CD4-positive, alpha-beta T cell treated with Interleukin-21 for 1 hour (primary cell): ENCODE measurements around the gene MEG3.

ENCODE experiments used
- DNase-seq: peaks from one replicate; pipeline ENCODE4 v3.0.0-alpha.2; 2020

Gene MEG3

DNA sequence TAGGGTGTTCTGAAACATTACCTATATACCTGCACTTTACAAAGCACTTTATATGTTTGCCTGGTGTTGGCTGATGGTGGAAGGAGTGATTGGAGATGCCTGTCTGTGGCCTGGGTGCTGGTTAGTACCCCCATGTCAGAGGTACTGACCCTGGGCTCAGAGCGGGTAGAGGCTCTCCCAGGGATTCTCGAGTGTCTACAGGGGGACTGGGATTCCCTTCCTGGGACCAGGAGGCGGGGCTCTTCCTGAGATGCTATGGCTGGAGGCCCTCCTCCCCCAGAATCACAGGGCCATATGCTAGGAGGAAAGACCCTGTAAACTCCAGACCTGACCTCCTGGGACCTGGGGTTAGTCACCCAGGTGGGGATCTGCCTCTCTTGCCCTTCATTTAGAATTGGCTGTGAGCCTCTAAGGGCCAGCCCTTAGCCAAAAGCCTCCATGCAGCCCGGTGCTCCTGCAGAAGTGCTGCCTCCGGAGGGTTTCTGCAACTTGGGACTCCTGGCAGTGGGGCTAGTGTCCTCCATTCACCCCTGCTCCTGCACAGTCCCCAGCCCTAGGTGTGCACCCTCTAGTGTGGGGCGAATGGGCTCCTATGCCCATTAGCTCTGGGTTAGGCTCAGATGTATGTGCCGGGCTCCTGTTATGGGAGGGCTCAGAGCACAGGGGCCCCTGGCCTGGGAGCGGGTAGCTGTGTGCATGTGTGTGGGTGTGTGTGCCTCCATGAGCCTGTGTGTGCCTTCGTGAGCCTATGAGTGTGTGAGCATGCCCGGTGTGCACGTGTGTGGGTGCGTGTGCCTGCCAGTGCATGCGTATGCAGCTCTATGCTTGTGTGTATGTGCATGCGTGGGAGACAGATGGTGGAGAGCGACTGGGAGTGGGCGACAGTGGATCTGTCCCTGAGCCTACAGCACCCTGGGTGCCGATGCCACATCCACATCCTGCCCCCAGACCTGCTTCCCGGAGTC, 41.0 kb downstream of the MEG3 start:
- DNase-seq = no peak

DNA sequence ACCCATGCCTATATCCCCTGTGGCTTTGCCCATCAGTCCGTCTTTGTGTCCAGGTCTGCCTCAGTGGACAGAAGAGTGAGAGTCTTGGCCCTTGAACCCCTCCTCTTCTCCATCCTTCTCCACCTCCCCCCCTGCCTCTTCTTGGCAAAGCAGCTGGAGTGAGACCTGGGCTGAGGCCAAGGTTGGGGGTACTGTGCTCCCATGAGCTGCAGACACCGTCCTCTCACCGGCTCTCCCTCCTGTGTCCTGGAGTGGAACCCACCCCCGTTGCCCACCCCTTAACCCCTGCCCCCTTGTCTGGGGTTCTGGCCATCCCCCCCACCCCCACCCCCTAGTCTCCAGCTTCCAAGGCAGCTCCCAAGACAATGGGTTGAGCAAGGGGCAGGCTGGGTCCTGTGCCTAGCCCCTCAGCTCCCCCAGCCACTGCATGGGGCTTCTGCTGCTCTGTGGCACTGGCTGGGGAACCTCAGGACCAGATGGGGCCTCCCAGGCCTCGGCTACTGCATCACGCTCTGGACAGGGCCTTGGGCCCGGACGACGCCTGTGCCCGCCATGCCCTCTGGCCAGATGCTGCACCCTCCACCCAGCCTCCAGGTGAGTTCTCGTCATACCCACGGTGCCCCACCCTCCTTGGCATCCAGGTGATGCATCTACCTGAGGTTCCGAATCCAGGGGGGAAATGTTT, 41.9 kb downstream of the MEG3 start:
- DNase-seq = no peak

DNA sequence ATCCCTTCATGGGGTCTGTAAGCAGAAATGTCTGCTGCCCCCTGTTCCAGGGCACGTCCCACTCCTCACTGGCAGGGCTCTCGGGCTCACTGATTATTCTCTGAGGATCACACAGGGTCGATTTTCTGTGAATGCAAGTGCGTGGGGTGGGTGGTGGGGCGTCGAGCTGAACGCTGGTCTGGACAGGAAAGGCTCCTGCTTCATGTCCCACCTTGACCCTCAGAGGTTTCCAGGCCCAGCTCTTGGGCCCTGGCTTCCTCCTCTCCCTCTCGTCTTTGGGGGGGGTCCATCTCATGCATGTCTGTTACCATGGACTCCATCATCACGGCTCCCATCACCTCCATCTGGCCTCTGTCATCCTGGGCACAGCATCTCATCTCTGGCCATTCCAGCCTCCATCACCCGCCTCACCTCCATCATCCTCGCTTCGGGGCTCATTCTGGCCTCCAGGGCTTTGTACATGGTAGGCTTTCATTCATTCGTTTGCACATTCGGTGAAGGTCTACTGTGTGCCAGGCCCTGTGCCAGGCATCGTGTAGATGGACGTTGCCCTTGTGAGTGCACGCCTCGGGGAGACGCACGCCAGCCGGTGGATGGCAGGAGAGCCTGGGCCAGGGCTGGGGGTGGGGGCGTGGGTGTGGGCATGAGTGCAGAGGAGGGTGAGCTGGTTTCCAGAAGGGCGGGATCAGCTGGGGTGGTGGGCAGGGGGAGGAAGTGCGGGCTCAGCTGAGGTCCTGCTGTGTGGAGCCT, 42.9 kb downstream of the MEG3 start:
- no peak for DNase-seq

DNA sequence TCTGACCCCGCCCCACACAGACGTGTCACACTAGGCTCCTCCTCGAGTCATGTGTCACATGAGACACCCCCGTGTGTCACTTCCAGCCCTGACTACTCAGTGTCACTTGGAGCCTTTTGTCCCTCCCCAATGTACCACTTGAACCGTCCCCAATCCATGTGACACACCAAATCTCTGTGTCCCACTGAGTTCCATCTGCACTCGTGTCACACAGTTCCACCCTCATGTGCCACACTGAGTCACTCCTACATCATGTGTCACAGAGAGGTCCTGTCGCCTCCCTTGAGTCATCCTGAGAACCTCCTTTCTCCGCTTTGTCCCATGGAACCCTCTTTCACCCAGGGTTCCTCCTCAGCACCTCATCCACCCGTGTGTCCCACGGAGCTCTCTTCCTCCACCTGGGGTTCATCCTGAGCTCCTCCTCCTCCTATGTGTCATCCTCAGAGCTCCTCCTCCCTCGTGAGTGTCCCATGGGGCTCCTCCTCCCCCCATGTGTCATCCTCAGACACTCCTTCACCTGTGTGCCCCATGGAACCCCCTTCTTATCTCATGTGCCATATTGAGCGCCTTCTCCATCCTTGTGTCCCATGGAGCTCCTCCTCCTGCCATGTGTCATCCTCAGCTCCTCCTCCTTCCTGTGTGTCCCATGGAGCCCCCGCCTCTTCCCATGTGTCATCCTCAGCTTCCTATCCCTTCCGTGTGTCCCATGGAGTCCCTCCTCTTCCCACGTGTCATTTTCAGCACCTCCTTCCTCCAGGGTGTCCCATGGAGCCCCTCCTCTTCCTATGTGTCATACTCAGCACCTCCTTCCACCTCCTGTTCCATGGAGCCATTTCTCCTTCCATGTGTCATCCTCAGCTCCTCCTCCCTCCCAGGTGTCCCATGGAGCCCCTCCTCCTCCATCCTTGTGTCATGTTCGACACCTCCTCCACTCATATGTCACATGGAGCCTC, 45.6 kb downstream of the MEG3 start:
- no peak for DNase-seq

DNA sequence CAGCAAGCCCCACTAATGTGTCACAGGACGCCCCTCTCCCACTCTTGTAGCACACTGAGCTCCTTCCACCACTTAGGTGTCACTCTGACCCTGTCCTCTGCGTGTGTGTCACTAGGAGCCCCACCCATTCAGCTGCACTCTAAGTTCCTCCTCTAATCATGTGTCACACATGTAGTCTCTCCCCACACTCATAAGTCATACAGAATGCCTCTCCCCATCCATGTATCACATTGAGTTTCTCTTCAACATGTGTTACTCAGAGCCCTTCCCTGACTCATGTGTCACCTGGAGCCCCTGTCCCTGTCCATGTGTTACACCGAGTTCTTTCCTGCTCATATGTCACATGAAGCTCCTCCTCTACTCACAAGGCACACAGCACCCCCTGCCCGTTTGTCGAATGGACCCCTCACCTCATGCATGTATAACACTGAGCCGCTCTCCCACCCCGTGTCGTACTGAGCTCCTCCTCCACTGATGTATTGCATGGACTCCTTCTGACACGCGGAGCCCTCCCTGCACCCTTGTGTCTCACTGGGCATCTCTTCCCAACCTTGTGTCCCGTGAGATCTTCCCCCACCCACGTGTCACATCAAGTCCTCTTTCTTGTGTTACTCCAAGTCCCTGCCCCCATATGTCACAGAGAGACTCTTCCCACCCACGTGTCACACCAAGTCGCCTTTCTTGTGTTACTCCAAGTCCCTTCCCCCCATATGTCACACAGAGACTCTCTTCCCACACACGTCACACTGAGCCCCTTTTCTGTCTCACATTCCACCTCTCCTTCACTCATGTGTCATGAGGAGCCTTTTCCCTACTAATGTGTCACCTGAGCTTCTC, 46.6 kb downstream of the MEG3 start:
- no peak for DNase-seq

DNA sequence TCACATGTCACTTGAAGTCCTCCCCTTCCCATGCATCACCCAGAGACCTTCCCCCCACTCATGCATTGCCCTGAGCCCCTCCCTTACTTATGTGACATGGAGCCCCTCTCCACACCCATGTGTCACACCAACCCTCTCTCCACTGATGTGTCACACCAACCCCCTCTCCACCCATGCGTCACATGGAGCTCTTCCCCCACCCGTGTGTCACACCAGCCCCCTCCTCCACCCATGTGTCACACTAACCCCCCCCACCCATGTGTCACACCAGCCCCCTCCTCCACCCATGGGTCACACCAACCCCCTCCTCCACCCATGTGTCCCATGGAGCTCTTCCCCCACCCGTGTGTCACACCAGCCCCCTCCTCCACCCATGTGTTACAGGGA, 47.2 kb downstream of the MEG3 start:
- no peak for DNase-seq

- DNase-seq = no peak
Observed at GRCh38 chr14:100874051-100874410, 48.1 kb downstream of the MEG3 start.

DNA sequence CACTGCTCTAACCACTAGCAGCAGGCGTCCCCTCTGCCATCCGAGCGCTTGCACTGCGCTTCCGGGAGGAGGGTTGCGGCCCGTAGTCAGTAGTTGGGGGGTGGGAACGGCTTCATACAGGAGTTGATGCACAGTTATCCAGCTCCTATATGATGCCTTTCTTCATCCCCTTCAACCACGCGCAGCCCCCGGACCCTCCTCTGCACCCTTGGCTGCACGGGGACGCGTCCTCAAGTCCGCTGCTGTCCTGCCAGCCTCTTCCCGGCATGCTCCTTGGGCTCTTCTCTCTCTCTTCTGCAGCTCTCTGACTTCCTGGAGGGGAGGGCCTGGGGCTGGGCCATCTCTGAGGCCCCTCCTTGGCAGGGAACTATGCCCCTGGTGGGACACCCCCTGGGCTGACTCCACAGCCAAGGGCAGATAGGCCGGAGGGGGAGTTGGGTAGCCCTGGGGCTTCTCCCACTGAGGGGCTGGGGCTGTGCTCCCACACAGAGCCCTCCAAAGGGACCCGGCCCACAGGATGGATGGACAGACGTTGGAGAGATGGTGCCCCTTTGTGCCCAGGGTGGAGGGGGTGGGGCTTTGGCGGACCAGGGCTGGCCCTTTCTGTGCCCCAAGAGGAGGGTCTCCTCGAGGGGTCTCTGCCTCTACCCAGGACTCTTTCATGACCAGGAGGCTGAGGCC, 48.6 kb downstream of the MEG3 start:
- DNase-seq = no peak

DNA sequence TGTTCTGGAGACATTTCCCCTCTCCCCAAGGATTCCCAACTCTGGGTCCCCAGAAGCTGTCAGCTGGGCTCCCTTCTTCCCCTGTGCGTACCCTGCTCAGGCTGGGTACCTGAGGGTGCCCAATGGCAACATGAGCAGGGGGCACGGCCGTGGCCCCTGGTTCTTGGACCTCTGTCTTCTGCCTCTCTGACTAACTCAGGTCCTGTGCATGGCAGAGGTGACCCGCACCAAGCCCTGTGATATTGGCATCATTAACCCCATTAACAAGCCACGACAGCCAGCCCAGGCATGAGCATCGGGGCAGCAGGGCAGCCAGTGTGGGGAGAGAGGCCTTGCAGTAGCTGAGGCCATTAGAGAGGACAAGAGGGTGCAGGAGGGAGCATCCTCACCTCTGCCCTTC, 49.2 kb downstream of the MEG3 start:
- DNase-seq = no peak

DNA sequence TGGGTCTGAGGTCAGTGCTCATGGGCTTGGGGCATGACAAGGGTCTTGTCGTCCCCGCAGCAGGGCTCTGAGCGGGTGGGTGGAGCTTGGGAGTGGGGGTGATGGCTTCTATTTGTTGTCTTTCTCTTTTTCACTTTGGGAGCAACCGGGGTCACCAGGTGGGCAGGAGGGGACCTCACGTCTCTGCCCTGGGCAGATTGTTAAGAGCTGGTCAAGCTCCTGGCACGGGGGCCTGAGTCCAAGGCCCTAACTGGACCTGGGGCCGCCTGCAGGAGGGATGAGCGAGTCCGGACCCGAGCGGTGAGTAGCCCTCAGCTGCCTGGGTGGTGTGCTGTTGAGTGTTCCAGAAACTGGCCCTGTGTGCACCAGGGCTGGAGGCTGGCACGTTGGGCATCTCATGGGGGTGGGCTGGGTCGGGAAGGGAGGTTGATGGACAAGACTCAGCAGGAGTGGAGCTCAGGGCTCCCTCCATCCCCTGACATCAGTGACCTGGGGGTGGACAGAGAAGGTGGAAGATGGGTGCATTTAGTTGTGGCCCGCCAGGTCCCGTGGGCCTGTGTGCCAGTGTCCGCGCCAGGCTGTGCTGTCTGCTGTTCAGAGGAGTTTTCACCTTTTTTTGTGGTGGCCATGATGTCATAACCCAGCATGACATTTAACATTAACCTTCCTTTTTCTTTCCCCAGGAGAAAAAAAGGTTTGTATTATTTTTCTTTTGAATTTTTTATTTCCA, 50.1 kb downstream of the MEG3 start:
- DNase-seq = no peak

GRCh38 chr14:100878271-100879146, 52.6 kb downstream of the MEG3 start:
- no peak for DNase-seq

DNA sequence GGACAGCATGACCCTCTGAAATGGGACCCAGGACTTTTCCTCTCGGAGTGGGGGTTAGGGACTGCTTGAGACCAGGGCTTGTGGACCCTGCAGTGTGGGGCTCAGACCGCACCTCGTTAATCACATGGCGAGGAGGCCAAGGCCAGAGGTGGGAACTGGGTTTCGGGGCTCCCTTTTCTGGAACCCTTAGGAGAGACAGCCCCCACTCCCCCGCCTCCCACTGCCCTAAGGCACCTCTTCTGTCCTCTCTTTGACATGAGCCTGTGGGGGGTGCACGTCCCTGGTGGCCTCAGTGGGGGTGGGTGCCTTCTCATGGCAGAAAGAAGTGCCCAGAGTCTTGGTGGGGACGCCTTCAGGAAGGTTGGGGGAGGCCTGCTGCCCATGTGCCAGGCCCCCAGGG, 53.3 kb downstream of the MEG3 start:
- DNase-seq = no peak

DNA sequence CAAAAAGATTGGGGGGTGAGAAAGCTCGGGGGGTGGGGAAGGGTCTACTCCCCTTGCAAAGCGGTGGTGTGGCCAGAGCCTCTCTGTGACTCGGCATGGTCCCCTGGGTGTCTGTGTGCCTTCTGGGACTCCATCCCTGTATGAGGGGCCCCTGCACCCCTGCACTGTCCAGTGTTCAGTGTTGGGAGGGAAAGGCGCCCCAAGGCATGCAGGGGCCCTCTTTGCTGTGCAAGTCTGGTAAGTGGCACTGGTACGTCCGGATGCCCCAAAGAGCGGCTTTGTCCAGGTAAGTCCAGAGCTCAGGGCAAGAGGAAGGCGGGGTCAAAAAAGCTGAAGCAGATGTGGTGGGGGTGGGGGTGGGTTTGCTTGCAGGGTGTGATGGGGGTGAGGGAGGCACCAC, 53.9 kb downstream of the MEG3 start:
- no peak for DNase-seq

GRCh38 chr14:100880271-100881101, 54.6 kb downstream of the MEG3 start:
- DNase-seq = no peak

DNA sequence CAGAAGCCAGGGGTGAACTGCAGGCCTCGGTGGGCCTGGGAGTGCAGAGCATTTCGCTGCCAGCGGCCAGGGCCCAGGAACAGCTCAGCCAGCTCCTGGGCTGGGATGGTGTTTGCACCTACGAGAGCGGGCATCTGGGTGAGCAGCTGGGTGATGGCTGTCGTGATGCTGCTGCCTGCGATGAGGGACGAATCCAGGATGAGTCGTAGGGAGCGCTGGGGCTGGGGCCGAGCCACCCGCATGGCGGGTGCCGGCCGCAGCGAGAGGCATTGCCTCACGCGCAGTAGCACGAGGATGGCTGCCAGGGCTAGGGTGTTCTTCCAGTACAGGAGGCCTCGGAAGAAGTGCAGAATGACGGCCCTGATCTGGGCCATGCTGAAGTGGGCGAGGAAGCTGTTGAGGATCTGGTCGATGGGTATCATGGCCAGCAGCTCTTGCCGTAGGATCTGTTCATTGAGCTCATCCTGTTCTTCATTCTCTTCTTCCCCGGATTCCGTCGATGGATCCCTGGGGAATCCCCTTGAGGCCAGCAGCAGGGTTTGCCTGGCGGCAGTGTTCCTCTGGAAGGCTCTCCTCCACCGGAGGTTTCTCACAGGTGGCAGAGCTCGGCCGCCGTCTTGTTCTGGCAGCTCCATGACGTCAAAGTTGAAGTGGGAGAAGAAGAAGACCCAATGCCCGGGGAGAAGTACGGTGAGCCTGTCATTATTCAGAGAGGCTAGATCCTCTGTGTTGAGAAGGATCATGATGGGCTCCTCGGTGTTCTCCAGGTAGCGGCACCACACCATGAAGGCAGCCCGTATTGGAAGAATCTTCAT, 55.5 kb downstream of the MEG3 start:
- DNase-seq = no peak

DNA sequence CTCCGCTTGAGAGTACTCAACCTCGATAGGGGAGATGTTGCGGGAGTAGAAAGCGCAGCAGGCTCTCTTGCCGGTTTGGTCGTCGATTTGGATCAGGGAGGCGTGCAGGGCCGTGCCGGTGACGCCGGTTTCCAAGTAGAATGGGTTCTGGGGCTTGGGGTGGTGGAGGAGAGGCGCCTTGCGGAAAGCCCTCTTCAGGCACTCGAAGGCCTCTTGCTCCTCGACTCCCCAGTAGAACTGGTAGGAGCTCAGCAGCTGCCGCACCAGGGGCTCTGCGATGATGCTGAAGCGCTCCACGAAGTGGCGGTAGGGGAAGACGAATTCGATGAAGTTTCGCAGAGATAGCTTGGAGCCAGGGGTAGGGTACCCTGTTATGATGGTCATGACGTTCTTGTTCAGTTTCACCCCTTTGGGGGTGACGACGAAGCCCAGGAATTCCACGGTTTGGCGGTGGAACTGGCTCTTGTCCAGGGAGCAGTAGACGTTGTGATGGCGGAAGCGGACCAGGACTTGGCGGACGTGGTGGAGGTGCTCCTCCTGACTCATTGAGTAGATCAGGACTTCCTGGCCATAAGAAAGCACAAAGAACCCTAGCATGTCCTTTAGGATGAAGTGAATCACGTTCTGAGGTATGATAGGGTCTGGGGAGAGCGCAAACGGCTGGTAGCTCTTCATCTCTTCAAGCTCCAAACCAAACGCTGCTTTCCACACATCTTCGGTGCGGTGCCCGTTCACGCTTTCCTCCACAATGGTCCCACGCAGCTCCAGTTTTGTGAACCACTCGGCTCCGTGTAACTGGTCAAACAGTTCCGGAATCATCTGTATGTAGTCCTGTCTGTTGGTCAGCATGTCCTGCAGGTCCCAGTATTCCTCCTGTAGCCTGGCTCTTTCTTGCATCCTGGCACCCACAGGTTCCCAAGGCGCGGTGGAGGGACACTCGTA, 56.4 kb downstream of the MEG3 start:
- no peak for DNase-seq
